ENCODE data around the gene CASK.
A peak's percentile ranks its signal among the peaks of the same experiment; 100 is the strongest.

Gene CASK, protein sequence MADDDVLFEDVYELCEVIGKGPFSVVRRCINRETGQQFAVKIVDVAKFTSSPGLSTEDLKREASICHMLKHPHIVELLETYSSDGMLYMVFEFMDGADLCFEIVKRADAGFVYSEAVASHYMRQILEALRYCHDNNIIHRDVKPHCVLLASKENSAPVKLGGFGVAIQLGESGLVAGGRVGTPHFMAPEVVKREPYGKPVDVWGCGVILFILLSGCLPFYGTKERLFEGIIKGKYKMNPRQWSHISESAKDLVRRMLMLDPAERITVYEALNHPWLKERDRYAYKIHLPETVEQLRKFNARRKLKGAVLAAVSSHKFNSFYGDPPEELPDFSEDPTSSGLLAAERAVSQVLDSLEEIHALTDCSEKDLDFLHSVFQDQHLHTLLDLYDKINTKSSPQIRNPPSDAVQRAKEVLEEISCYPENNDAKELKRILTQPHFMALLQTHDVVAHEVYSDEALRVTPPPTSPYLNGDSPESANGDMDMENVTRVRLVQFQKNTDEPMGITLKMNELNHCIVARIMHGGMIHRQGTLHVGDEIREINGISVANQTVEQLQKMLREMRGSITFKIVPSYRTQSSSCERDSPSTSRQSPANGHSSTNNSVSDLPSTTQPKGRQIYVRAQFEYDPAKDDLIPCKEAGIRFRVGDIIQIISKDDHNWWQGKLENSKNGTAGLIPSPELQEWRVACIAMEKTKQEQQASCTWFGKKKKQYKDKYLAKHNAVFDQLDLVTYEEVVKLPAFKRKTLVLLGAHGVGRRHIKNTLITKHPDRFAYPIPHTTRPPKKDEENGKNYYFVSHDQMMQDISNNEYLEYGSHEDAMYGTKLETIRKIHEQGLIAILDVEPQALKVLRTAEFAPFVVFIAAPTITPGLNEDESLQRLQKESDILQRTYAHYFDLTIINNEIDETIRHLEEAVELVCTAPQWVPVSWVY

DNA sequence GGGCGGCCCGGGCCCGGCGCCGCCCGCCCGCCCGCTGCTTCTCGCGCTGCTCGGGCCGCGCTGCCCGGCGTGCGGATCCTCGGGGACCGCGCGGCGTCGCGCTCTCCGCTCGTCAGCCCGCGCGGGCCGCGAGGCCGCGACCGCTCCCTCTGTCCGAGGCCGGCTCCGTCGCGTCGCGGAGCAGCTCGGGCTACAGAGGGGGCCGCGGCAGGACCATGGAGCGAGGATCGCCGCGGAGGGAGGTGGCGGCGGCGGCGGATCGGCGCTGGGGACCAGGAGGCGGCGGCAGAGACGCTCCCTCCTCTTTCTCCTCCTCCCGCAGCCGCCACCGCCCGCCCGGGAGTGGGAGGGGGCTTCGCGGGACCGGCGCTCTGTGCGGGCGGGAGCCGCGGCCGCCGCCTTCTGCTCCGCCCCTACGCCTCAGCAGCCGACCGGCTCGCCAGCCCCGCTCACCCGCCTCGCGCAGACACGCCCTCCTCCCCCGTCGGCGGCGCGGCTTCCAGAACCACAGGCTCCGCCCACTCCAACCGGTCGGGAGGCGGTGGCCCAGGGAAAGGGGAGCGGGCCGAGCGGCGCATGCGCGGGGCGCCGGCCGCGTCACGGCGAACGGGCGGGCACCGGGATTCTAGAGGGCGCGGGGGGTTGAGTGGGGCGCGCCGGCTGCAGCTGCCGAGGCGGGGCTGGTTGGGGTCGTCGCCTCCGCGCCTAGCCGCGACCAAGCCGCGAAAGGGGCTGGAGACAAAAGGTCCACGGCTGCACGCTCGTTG, at the start of gene CASK:
Gene CASK, minus strand, starts transcription at position 344 of the 767 bp plus-strand sequence. CDS start 566 bp downstream, outside the sequence.
- DNase-seq = peak; percentile 93

DNA sequence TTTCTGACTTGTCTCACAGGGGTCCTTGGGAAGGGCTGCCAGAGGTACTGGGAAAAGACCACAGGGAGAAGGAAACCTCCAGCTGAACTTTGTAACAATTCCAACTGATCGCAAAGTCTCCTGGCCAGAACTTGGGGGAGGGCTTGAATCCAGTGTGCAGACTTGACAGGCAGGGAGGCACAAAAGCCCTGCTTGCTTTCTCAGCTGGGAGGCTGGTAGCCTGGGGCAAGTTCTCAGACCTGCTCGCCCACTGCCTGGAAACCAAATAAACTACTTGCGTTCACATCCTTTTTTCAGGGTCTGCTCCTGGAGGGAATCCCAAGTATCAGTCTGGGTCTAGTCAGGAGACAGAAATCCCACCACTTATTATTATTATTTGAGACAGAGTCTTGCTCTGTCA, 48.0 kb upstream of the CASK start:
- DNase-seq = no peak

DNA sequence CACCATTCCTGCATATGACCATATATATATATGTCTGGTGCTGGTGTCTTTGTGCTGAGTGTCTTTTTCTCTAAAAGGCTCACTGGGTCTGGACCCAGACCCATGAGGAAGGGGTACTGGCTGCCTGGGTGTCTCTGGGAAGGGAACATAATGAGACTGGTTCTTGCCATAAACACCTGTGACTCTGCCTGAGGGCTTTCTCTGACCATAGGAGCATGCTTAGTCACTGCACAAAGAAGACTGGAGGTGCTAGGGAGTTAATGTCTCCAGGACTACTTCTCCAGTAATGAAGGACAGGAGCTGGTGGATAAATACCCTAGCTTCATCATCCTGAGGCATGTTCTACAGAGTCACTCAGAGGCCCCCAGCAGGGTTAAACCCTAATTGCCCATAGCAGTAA, 47.1 kb upstream of the CASK start:
- no peak for DNase-seq

DNA sequence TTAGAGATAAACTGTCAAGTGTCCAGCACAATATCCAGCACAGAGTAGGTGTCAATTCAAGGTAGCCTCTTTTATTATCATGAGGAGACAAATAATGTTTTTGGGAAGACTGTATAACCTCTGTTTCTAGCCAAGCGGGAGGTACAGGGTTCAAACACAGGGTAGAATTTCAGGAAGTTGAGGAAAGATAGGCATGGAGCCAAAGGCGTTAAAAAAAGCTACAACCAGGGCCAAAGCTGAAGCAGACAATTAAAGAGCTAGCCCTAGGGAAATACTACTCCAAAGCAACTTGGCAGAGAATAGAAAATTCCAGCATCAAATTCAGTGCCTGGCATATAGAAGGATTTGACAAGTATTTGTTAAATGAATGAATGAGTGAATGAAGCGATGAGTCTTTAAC, 40.0 kb upstream of the CASK start:
- no peak for DNase-seq

DNA sequence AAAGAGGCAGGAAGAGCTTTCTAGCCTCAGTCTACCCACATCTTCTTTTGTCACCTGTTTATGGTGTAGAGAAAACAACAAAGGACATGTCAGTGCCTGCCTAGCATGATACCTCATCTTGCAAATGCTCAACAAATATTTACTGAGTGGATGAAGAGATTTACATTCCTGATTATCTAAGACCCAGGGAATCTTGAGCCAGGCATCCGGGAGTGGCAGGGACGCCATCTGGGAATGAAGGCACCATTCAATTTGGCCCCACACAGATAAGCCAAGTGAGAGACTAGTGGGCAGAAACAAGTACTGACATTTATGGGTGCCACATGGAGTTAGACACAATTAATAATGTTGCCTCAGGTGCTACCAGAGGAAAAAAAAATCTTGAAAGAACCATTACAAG, 36.8 kb upstream of the CASK start:
- DNase-seq = no peak

DNA sequence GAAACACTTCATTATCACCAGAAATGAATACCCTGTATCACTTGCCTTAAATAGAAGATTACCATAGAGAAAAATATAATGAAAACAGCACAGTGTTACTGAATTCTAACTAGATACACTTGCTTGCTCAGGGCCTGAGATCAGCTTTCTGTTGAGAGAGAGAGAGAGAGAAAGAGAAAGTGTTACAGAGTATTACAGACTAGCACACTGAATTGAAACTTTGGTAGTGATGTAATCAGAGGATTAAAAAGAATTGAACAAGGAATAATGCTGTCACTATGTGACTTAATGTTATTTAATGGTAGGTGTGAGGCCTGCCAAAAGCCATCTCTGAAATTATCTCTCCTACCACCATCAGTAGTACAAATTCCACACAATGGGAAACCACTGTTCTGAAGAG, 35.5 kb upstream of the CASK start:
- no peak for DNase-seq

DNA sequence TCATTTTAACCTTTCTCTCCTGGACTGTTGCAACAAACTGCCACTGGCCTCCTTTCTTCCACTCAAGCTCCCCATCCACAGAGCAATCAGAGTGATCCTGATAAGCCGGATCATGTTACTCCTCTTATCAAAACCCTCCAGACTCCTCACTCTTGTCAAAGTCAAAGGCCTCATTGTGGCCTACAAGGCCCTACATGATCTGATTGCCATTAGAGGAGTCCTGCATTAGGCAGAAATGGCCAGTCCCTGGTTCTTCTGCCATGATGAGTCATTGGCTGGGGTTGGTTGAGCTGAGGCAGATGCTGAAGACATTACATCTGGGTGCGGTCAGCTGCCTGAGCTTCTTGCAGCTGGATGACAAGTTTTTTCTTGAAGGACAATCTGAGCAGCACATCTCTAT, 32.7 kb upstream of the CASK start:
- DNase-seq = no peak

DNA sequence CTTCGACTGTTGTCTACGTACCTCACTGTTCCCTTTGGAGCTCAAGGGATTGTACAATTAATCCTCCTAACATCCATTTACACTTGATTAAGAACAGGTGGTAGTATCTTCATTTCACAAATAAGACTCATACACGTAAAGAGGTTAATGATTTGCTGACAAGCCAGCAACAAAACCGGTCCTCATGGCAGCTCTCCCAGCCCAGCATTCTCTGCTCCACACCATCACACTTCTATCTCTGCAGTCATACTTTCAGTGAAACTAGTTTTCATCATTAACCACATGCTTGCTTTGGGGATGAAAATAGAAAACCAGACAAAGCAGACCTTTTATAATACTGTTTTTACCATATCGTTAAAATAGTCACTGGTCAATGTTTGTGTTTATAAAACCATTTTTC, 28.7 kb upstream of the CASK start:
- no peak for DNase-seq

DNA sequence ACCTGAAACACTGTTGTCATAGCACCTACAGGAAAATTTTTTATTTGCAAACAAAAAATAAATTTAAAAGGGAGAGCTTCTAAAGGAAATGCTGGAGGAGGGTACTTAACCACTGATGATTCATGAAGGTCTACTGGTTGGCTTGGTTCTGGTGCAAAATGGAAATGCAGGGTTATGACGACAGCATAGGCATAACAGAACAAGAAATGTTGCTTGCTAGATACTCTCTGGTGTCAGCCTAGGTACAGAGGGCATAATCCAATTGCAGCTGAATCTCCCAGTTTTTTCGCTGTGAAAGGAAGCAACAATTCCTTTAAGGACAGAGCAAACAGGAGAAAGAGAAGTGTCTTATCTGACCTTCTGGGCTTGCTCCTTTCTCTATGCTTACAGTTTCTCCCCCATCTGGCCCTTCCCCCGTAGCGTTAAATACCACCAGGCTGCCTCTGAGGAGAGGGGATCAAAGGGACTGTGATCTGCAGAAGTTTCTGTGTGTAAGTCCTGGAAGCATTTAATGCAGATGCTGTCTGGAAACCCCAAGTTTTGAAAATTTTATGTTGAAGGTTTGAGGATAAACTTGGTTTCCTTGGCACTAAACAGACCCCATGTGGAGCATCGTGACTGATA, 23.7 kb upstream of the CASK start:
- no peak for DNase-seq

DNA sequence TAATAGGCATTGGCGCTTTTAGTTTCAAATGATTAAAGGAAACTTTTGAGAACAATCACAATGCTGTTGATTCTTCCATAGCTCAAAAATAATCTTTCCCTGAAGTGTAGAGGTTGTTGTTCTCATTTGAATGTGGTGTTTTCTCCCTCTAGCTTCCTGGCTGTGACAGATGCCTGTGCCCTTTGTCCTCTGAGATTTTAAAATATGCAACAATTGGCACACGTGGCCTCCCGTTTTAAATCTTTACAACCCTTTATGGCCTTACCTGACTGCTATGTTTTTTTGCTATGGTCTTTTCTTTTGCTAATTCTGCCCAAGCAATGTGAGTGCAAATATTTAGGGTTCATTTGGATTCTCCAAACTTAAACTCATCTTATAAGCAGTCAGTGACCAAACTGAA, 22.9 kb upstream of the CASK start:
- no peak for DNase-seq

DNA sequence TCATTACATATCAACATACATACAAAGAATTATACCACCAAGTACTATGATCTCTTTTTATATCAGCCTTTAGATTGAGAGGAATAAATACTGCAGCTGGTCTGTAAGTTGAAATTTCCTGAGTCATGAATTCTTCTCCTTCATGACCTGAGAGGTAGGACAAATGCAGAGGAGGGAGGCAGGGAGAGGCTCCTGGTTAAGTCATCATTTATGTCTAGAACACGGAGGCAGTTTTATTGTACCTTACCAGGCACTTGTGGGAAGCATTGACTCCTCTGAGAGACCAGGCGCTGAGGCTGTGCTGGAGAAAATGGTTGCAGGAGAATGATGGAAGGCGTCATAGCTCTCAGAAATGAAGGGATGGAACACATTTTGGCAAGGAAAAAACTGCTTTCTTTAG, 12.5 kb upstream of the CASK start:
- DNase-seq = no peak

DNA sequence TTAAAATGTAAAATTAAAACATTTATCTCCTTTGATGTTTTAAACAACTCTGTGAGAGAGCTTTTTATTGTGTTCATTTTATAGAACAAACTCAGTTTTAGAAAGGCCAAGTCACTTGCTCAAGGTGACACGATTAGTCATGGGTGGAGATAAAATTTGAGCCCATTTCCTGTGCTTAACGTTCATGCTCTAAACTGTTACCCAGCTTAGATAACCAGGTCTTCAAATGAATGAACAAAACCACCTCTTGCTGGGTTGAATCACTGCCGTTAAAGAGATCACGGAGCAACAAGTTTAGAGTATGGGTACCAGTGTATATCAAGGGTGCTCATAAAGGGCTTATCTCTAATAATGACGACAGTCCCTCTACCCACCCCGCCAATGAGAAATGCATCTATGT, 10.2 kb upstream of the CASK start:
- no peak for DNase-seq

DNA sequence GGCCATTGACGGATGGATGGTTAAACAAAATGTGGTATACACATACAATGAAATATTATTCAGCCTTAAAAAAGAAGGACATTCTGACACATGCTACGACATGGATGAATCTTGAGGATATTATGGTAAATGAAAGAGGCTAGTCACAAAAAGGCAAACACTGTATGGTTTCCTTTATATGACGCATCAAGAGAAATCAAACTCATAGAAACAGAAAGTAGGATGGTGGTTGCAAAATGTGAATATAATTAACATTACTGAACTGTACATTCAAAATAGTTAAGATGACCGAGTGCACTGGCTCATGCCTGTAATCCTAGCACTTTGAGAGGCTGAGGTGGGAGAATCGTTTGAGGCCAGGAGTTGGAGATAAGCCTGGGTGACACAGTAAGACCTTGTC, 9.5 kb upstream of the CASK start:
- no peak for DNase-seq

DNA sequence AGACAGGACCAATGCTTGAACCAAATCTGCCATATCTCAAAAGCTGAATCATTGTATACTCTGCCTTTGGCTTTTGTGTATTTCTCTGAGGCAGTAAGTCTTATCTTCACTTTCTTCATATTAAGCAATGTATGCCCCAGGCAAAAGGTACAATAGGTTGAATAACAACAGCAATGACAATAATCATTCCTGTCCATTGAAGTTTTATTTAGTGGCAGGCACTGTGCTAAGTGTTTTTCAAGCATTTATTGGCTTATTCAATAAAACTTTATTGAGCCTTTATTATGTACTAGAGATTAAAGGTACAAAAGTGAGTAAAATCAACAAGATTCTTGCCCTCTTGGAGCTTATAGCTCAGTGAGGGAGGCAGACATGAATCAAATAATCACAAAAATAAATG, 8.2 kb upstream of the CASK start:
- no peak for DNase-seq

DNA sequence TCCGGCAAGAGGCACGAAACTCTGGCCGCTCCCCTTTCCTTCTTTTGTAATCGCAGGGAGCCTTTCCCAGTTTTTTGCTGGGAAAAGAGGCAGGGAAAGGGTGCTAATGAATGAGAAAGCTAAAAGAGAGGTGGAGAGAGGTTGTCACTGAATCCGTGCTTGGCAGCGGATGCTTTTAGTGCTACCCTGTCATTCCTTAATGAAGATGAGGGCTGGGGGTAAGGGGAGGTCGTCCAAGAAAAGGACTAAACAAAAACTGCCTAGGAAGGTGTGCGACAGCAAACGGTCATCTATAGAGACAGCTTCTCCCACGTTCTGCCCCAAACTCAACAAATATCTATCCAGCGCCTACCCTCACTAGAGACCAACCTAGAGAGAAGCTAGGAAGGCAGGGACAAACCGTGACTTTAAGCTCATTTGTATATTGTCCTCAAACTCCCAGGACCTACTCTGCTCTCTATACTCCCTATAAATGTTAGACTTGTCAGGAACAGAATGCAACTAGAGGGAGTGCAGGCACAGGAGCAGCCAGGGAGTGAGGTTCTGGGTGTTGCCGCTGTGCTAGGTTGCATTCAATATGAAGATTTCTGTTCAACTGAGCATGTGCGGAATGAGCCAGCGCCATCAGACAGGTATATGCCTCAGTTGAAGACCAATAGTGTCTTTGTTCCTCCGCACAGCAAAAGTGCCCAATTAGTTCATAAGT, 777 bp upstream of the CASK start:
- peak; percentile 3 for DNase-seq

DNA sequence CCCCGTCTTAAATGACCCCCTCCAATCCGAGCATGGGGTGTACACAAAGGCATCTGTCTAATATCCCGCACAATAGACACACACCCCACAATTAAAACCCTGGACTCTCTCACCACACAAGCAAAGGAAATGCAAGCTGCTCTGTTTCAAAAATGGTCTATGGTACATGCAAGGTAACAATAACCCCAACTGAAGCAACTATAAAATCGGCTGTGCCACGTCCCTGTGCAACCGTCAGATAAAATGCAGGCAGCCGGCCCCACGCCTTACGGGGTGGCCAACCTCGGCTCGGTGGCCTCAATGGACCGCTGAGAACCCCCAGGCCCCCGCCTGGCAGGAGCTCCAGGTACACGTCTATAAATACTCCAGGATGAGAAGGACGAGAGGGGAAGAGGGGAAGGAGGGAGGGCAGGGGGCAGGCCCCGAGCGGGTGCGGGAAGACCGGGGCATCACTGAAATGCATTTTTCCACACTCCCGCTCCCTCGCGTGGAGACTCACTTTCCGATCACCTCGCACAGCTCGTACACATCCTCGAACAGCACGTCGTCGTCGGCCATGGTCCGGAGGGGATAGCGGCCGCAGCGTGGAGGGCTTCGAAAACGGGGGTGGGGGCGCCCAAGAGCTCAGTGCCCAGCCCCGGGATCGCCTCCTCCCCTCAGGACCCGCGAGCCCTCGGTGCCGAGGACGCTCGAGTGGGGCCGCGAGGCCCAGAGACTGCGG, 763 bp downstream of the CASK start:
- no peak for DNase-seq

DNA sequence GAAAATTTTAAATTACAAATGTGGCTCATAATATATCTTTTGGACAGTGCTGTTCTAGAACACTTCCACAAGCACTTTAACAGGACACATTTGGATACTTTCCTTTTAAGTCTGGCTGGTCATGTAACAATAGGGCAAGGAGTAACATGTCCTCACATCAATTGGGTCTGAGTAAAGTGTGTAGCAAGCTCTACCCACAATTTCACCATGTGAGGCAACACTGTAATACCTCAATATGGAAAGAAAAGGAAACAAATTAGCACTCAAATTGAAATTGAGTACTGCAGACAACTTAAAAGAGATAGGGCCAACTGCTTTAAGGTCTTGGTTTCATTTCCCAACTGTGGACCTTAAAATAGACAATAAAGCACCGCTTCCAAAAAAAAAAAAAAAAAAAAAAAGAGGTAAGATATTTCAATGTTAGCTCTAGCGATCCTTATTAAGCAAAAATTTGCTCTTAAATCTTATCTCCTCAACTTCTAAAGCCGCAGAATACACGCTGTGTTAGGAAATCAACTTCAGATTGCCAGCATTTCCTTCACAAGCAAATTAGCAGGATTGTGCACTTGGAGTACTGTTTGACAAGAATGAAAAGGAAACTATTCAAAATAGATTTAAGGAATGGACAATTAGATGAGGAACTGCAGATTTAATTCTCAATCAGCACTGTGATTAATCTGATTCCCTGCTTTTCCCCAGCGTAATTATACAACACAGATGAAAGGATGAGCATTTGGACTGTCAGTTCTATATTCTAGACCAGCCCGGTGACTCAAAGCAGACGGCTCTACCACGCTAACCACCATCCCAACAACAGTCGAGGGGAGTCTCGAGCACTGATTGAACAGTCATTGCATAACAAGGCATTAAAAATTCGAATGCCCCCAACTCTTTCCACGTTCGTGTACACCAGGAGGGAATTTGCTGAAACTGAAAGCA, 1.6 kb downstream of the CASK start:
- no peak for DNase-seq

DNA sequence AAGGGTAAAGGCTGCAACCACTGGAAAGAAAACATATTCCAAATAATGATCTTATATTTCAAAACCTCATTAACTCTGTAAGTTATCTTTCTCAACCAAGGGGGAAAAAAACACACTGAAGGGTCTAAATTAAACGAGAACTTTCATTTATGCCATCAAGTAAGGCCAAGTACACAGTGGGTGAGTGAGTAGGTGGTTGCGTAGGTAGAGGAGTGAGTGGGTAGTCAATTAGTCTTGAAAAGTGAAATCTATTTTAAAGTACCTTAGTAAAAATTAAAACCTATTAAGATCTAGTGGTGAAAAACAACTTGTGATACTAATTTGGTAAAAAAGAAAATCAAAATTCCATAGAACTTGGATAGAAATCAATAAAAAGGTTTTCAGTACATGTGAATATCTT, 3.5 kb downstream of the CASK start:
- no peak for DNase-seq

DNA sequence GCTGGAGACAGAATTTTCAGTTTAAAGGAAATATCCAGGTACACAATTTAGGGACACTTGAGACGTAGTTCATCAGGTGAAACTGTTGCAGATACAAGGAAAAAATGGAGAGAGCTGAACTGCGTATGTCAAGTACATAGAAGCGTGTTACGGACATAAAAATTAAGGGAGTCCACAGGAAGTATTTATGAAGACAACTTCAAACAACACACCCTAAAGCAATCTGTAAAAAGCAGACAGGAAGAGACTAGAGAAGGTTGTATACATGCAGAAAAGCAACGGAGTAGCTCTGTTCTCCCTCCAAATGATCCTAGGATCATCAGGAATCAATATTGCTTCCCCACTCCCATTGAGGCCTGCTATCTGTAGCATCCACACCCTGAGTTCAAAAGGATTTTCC, 5.8 kb downstream of the CASK start:
- DNase-seq = no peak

DNA sequence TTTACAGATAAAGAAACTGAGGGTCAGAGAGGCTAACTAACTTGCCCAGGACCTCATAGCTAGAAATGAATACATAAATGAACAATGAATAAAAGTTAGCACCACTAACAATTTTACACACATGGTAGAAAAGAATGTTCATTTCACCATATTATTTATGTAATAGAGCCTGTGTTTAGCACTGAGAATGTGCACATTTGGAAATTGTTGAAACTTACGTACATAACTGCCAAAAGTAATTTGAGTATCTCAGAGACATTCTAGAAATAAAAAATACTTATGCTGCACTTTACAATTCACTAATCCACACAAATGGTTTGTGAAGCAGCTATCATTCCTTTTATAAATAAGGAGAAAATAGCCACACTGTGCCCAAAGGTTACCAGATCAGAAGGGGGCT, 9.9 kb downstream of the CASK start:
- DNase-seq = no peak
